ENCODE measurements around the gene DPCD.
"Not testable (repeated sequence)": the region's sequence is repeated elsewhere in the genome, so short reads cannot be mapped to it uniquely, and the experiment has no call there.

The DPCD gene

GRCh38 chr10:101588879-101589278 is 758 bp downstream of the DPCD start:
- peak; percentile 79 for DNase-seq

- not testable (repeated sequence) for DNase-seq
Measured at GRCh38 chr10:101593331-101593730, 5.2 kb downstream of the DPCD start.

- no peak for DNase-seq
Measured at GRCh38 chr10:101595591-101596433, 7.7 kb downstream of the DPCD start.

GRCh38 chr10:101597091-101597900 is 9.2 kb downstream of the DPCD start:
- DNase-seq: no peak

GRCh38 chr10:101601541-101601940 is 13.4 kb downstream of the DPCD start:
- DNase-seq: no peak

GRCh38 chr10:101602761-101603398 is 14.8 kb downstream of the DPCD start:
- peak; percentile 97 for DNase-seq

- no peak for DNase-seq
Measured at GRCh38 chr10:101607124-101607523, 19.0 kb downstream of the DPCD start.

- no peak for DNase-seq
Measured at GRCh38 chr10:101609481-101609880, 21.4 kb downstream of the DPCD start.

- DNase-seq: no peak
Measured at GRCh38 chr10:101611096-101611905, 23.2 kb downstream of the DPCD start.

GRCh38 chr10:101612086-101612485 is 24.0 kb downstream of the DPCD start:
- DNase-seq: no peak

- no peak for DNase-seq
Measured at GRCh38 chr10:101612872-101613271, 24.8 kb downstream of the DPCD start.

- no peak for DNase-seq
Measured at GRCh38 chr10:101613646-101614045, 25.5 kb downstream of the DPCD start.

GRCh38 chr10:101614663-101615524 is 26.8 kb downstream of the DPCD start:
- no peak for DNase-seq

- no peak for DNase-seq
Measured at GRCh38 chr10:101615525-101616116, 27.5 kb downstream of the DPCD start.

GRCh38 chr10:101616415-101617101 is 28.4 kb downstream of the DPCD start:
- DNase-seq: no peak

- DNase-seq: peak; percentile 26
Measured at GRCh38 chr10:101617102-101617823, 29.1 kb downstream of the DPCD start.

GRCh38 chr10:101617824-101618568 is 29.9 kb downstream of the DPCD start:
- no peak for DNase-seq

- no peak for DNase-seq
Measured at GRCh38 chr10:101618871-101619270, 30.8 kb downstream of the DPCD start.

GRCh38 chr10:101619983-101620382 is 31.9 kb downstream of the DPCD start:
- DNase-seq: no peak
